GM10847 (cell line): ENCODE data around the gene CCDC27.
A peak's percentile ranks its signal among the peaks of the same experiment; 100 is the strongest.

Experiments
- POLR2A ChIP-seq: IDR thresholded peaks from 2 replicates; pipeline ENCODE4 v1.6.1; 2011; ENCODE audit not compliant: insufficient read length; ENCODE audit errors: extremely low read depth

The CCDC27 gene

GRCh38 chr1:3786468-3787348 is 34.5 kb downstream of the CCDC27 start:
- TF ChIP-seq POLR2A = no peak

GRCh38 chr1:3787349-3787715 is 35.1 kb downstream of the CCDC27 start:
- no peak for TF ChIP-seq POLR2A

GRCh38 chr1:3787745-3788605 is 35.7 kb downstream of the CCDC27 start:
- TF ChIP-seq POLR2A = no peak

GRCh38 chr1:3788756-3789420 is 36.6 kb downstream of the CCDC27 start:
- no peak for TF ChIP-seq POLR2A

GRCh38 chr1:3789421-3790300 is 37.4 kb downstream of the CCDC27 start:
- no peak for TF ChIP-seq POLR2A

- TF ChIP-seq POLR2A = no peak
Observed at GRCh38 chr1:3790500-3790923, 38.3 kb downstream of the CCDC27 start.

GRCh38 chr1:3790952-3791351 is 38.7 kb downstream of the CCDC27 start:
- TF ChIP-seq POLR2A = no peak

- TF ChIP-seq POLR2A = no peak
Observed at GRCh38 chr1:3795453-3796214, 43.4 kb downstream of the CCDC27 start.

GRCh38 chr1:3796215-3797061 is 44.2 kb downstream of the CCDC27 start, which contains the start of gene LRRC47:
Gene LRRC47 (minus strand): TSS chr1:3796498. CDS start chr1:3796476, 22 bp downstream.
- TF ChIP-seq POLR2A = peak; percentile 91

GRCh38 chr1:3799976-3800685 is 47.9 kb downstream of the CCDC27 start:
- no peak for TF ChIP-seq POLR2A

- TF ChIP-seq POLR2A = no peak
Observed at GRCh38 chr1:3803905-3804626, 51.8 kb downstream of the CCDC27 start.

- TF ChIP-seq POLR2A = no peak
Observed at GRCh38 chr1:3805038-3805437, 52.8 kb downstream of the CCDC27 start.
